Loucy (cell line): ENCODE measurements around the gene APH1B.

Source experiments
- CTCF ChIP-seq: fragments of 200-600 bp; sonication (generic); conservative IDR thresholded peaks from 2 replicates; pipeline ENCODE4 v1.5.1; 2014; ENCODE audit warnings: mild to moderate bottlenecking, antibody characterized with exemption, low read length
- EZH2phosphoT487 ChIP-seq: fragments of 200-600 bp; IDR thresholded peaks from 2 replicates; pipeline ENCODE4 v1.6.1; 2018; ENCODE audit warnings: antibody characterized with exemption, mild to moderate bottlenecking, moderate library complexity, borderline replicate concordance

- no peak for TF ChIP-seq CTCF
- TF ChIP-seq EZH2phosphoT487: no peak
Observed at GRCh38 chr15:63244976-63245645, 32.3 kb upstream of the APH1B start.
